OCI-LY7 (cell line): Measurements from ENCODE around the gene TMEM143. TPM values are rescaled to one million over a fixed set of nuclear protein-coding genes. Genes with fewer than 3 reads are reported as not detected.

ENCODE experiments used
- BruUV-seq: library from RNA; stranded (reverse); fragments of 400-500 nt; replicated peaks from 2 replicates; lab custom pipeline; 2021; lab: Mats Ljungman, UMichigan
- CTCF ChIA-PET: fragments of 300-600 bp; sonication (Branson Sonifier 250); formaldehyde crosslinking; loops from one replicate; lab custom pipeline; 2022; ENCODE audit warnings: antibody characterized with exemption; ENCODE audit not compliant: unreplicated experiment; lab: Charles Lee
- POLR2A ChIA-PET: fragments of 300-600 bp; sonication (Branson Sonifier 250); formaldehyde crosslinking; loops from one replicate; lab custom pipeline; 2022; ENCODE audit warnings: antibody characterized with exemption; lab: Charles Lee
- DNase-seq: peaks from one replicate; pipeline ENCODE4 v3.0.0-alpha.2; 2015; ENCODE audit warnings: low spot score
- H2AFZ ChIP-seq: fragments of 200-600 bp; sonication (generic), shearing (Covaris generic); 2 replicates; pipeline ENCODE4 v1.6.1; 2014; ENCODE audit warnings: mild to moderate bottlenecking, antibody characterized with exemption, low read length, moderate library complexity
- H3K27ac ChIP-seq: fragments of 200-600 bp; sonication (generic); 2 replicates; pipeline ENCODE4 v1.5.1; 2014; ENCODE audit warnings: mixed run types, low read depth, mild to moderate bottlenecking, moderate library complexity, low read length, inconsistent platforms; ENCODE audit not compliant: poor library complexity, severe bottlenecking
- H3K36me3 ChIP-seq: fragments of 200-600 bp; sonication (generic); 2 replicates; pipeline ENCODE4 v1.6.1; 2014; ENCODE audit warnings: mild to moderate bottlenecking, antibody characterized with exemption, low read length, moderate library complexity, mixed read lengths; ENCODE audit not compliant: insufficient read depth
- H3K4me1 ChIP-seq: fragments of 200-600 bp; sonication (generic); 2 replicates; pipeline ENCODE4 v1.5.1; 2014; ENCODE audit warnings: mild to moderate bottlenecking, low read length; ENCODE audit not compliant: insufficient read depth, poor library complexity, severe bottlenecking
- H3K4me2 ChIP-seq: fragments of 200-600 bp; sonication (generic); 2 replicates; pipeline ENCODE4 v1.6.1; 2014; ENCODE audit warnings: mild to moderate bottlenecking, low read length
- H3K4me3 ChIP-seq: fragments of 200-600 bp; sonication (generic); 2 replicates; pipeline ENCODE4 v1.5.1; 2014; ENCODE audit warnings: mild to moderate bottlenecking, low read depth, low read length; ENCODE audit not compliant: poor library complexity, severe bottlenecking
- H3K79me2 ChIP-seq: fragments of 200-600 bp; sonication (generic); 2 replicates; pipeline ENCODE4 v1.6.1; 2016; ENCODE audit warnings: low read depth, mild to moderate bottlenecking, low read length, moderate library complexity, mixed read lengths; ENCODE audit not compliant: insufficient read depth
- H3K9me2 ChIP-seq: fragments of 200-600 bp; sonication (generic); 2 replicates; pipeline ENCODE4 v1.6.1; 2016; ENCODE audit warnings: mild to moderate bottlenecking, low read length, mixed read lengths; ENCODE audit not compliant: insufficient read depth
- H3K9me3 ChIP-seq: fragments of 200-600 bp; sonication (generic); 2 replicates; pipeline ENCODE4 v1.6.1; 2014; ENCODE audit warnings: mild to moderate bottlenecking, mixed run types, low read length, mixed read lengths
- H4K20me1 ChIP-seq: fragments of 200-600 bp; sonication (generic); 2 replicates; pipeline ENCODE4 v1.6.1; 2014; ENCODE audit warnings: mild to moderate bottlenecking, antibody characterized with exemption, low read length, moderate library complexity, mixed read lengths; ENCODE audit not compliant: insufficient read depth
- CTCF ChIP-seq: fragments of 200-600 bp; sonication (generic); conservative IDR thresholded peaks from 2 replicates; pipeline ENCODE4 v1.5.1; 2014; ENCODE audit warnings: mild to moderate bottlenecking, antibody characterized with exemption, low read length, moderate library complexity, mixed read lengths
- EZH2phosphoT487 ChIP-seq: fragments of 200-600 bp; sonication (generic); IDR thresholded peaks from 2 replicates; pipeline ENCODE4 v1.6.1; 2018; ENCODE audit warnings: low read depth, borderline replicate concordance, mild to moderate bottlenecking, mixed run types, antibody characterized with exemption, low read length, moderate library complexity, mixed read lengths
- intact Hi-C: fragments of 100-400 bp; cut with micrococcal nuclease; formaldehyde crosslinking; loops from one replicate; pipeline ENCODE4 v1.10.0; 2022; ENCODE audit not compliant: unreplicated experiment
- total RNA-seq, 2 experiments: library from RNA; depleted of rRNA in 1 of 2; stranded (reverse); fragments of >200 nt in 1 of 2; shearing (Covaris generic) in 1 of 2; gene quantifications; 2 replicates each; pipeline ENCODE4 v1.2.3, GENCODE V29; 2014 to 2022

Gene TMEM143
- total RNA-seq, 2 experiments from 2014 or later = 31.1 to 31.4 TPM

- intact Hi-C loops = loop anchor here (2.0 kb wide), 1 partner anchor 77 kb away; a partner anchor contains a TSS
These were observed 33.7 kb upstream of the TMEM143 start for GRCh38 chr19:48397263-48398101.

GRCh38 chr19:48396824-48397176, 33.1 kb upstream of the TMEM143 start:
- Histone ChIP-seq H3K79me2 (no peaks in the 10 kb centered on the region), H2AFZ (no peak overlapping the region), H3K4me1 (peaks cover 39% of the 10 kb centered on the region), H3K4me2 (no peak overlapping the region), H3K36me3 (no peaks in the 10 kb centered on the region), H3K9me2 (no peaks in the 10 kb centered on the region), H3K27ac (no peak overlapping the region), H3K9me3 (no peaks in the 10 kb centered on the region), H3K4me3 (no peak overlapping the region), H4K20me1 (no peaks in the 10 kb centered on the region)
- intact Hi-C loops = no loop called here
- DNase-seq = no peak
- POLR2A ChIA-PET = no interaction called here
- TF ChIP-seq CTCF (no peak), EZH2phosphoT487 (no peak)
- no TSS peak for BruUV-seq
- CTCF ChIA-PET = interaction anchor here (0.5 kb wide), 1 partner anchor 731 kb away, joined by 10 read pairs; no protein-coding TSS in a partner anchor

More at GRCh38 chr19:48397263-48398101, 33.7 kb upstream of the TMEM143 start:
- peak overlapping the region; percentile 62 for H3K4me3 ChIP-seq
- TF ChIP-seq CTCF (no peak), EZH2phosphoT487 (no peak)
- peak overlapping the region; percentile 69 for H3K4me2 ChIP-seq
- no peaks in the 10 kb centered on the region for H3K9me2 ChIP-seq
- H2AFZ ChIP-seq = no peak overlapping the region
- BruUV-seq = no TSS peak
- H3K27ac ChIP-seq = no peak overlapping the region
- DNase-seq = no peak
- H3K4me1 ChIP-seq = peaks cover 37% of the 10 kb centered on the region
- H3K36me3 ChIP-seq = no peaks in the 10 kb centered on the region
- ChIA-PET CTCF (no interaction called here), POLR2A (no interaction called here)
- no peaks in the 10 kb centered on the region for H3K9me3 ChIP-seq
- H4K20me1 ChIP-seq = no peaks in the 10 kb centered on the region
- no peaks in the 10 kb centered on the region for H3K79me2 ChIP-seq
